PFSK-1 (cell line): ENCODE measurements around the gene SKIL.

Experiments used
- POLR2AphosphoS5 ChIP-seq: IDR thresholded peaks from 2 replicates; pipeline ENCODE4 v1.6.1; 2012; ENCODE audit warnings: low read depth, mild to moderate bottlenecking, control low read depth, low read length, moderate library complexity
- TAF1 ChIP-seq: IDR thresholded peaks from 2 replicates; pipeline ENCODE4 v1.6.1; 2012; ENCODE audit warnings: low read length, control low read depth, borderline replicate concordance; ENCODE audit not compliant: insufficient read depth
- TF ChIP-seq, protein P1 (sequence below), 2 experiments: IDR thresholded peaks; 2 replicates each; pipeline versions ENCODE4 v1.6.1 to v1.8.0; 2011 to 2012; ENCODE audit warnings: low read depth in 2 of 2, low read length in 2 of 2, control low read depth in 1 of 2, inconsistent platforms in 1 of 2, mild to moderate bottlenecking in 1 of 2, moderate library complexity in 1 of 2; ENCODE audit not compliant: insufficient read depth in 1 of 2

- TF ChIP-seq, protein P1, sequence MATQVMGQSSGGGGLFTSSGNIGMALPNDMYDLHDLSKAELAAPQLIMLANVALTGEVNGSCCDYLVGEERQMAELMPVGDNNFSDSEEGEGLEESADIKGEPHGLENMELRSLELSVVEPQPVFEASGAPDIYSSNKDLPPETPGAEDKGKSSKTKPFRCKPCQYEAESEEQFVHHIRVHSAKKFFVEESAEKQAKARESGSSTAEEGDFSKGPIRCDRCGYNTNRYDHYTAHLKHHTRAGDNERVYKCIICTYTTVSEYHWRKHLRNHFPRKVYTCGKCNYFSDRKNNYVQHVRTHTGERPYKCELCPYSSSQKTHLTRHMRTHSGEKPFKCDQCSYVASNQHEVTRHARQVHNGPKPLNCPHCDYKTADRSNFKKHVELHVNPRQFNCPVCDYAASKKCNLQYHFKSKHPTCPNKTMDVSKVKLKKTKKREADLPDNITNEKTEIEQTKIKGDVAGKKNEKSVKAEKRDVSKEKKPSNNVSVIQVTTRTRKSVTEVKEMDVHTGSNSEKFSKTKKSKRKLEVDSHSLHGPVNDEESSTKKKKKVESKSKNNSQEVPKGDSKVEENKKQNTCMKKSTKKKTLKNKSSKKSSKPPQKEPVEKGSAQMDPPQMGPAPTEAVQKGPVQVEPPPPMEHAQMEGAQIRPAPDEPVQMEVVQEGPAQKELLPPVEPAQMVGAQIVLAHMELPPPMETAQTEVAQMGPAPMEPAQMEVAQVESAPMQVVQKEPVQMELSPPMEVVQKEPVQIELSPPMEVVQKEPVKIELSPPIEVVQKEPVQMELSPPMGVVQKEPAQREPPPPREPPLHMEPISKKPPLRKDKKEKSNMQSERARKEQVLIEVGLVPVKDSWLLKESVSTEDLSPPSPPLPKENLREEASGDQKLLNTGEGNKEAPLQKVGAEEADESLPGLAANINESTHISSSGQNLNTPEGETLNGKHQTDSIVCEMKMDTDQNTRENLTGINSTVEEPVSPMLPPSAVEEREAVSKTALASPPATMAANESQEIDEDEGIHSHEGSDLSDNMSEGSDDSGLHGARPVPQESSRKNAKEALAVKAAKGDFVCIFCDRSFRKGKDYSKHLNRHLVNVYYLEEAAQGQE (IDR thresholded peaks at IDR 0.05; ENCODE audit: insufficient read depth in 1 of 2, low read depth in 2 of 2, low read length in 2 of 2) = no peak
- TF ChIP-seq POLR2AphosphoS5 = no peak
- no peak for TF ChIP-seq TAF1
Measured at GRCh38 chr3:170391108-170391507, 33.6 kb downstream of the SKIL start.
